Right lobe of liver (tissue), 4 donors: Measurements from ENCODE around the gene MBLAC1.

Experiments used
- CTCF ChIP-seq, 4 donors: fragments of 200-600 bp in 3 of 4; fragments of 450-650 bp in 1 of 4; IDR thresholded peaks; one replicate each; pipeline versions ENCODE4 v1.5.1 to v1.8.0; 2016 to 2022; ENCODE audit warnings: antibody characterized with exemption in 4 of 4, mild to moderate bottlenecking in 2 of 4
- POLR2A ChIP-seq: fragments of 450-650 bp; IDR thresholded peaks from one replicate; pipeline ENCODE4 v1.6.1; 2017; ENCODE audit warnings: antibody characterized with exemption, mild to moderate bottlenecking
- donor health status: DM: no; HTN: no; CAD: no.
- donor health status: DM: no; HTN: no; CAD: no.
- donor health status: DM: no; HTN: yes; CAD: no.

GRCh38 chr7:100159099-100159623 lies 32.4 kb downstream of the MBLAC1 start:
- TF ChIP-seq POLR2A (no peak), CTCF (IDR thresholded peaks at IDR 0.05) (no peak)
